Activated B cell treated with CpG ODN at 0.5 μM for 24 hours (primary cell): ENCODE results near the gene GABPB1. TPM values are rescaled to one million over a fixed set of nuclear protein-coding genes. Genes with fewer than 3 reads are reported as not detected.

Experiments
- ATAC-seq: fragments of 200-7000 bp; cut with Tn5 transposase; one replicate; pipeline ENCODE4 v1.10.0; 2021; ENCODE audit warnings: low read depth, mild to moderate bottlenecking, moderate library complexity
- CTCF ChIA-PET: fragments of 350-600 bp; sonication (Branson Sonifier 250); formaldehyde crosslinking; loops from one replicate; lab custom pipeline; 2021; ENCODE audit warnings: antibody characterized with exemption; lab: Charles Lee
- POLR2A ChIA-PET: fragments of 350-600 bp; sonication (Branson Sonifier 250); formaldehyde crosslinking; loops from one replicate; lab custom pipeline; 2021; ENCODE audit warnings: antibody characterized with exemption; lab: Charles Lee
- DNase-seq: peaks from one replicate; pipeline ENCODE4 v3.0.0; 2022
- H3K27ac Mint-ChIP-seq: one replicate; pipeline ENCODE4 v1.8.0; 2020; ENCODE audit warnings: mixed read lengths
- H3K27me3 Mint-ChIP-seq: one replicate; pipeline ENCODE4 v1.8.0; 2021; ENCODE audit warnings: mixed read lengths
- H3K36me3 Mint-ChIP-seq: one replicate; pipeline ENCODE4 v1.8.0; 2021; ENCODE audit warnings: low read depth, mixed read lengths
- H3K4me1 Mint-ChIP-seq: one replicate; pipeline ENCODE4 v1.8.0; 2021; ENCODE audit warnings: mixed read lengths
- H3K4me3 Mint-ChIP-seq: one replicate; pipeline ENCODE4 v1.8.0; 2020; ENCODE audit warnings: mild to moderate bottlenecking, mixed read lengths
- H3K9me3 Mint-ChIP-seq: one replicate; pipeline ENCODE4 v1.8.0; 2020; ENCODE audit warnings: mixed read lengths
- intact Hi-C: fragments of 100-400 bp; cut with micrococcal nuclease; formaldehyde crosslinking; loops from one replicate; pipeline ENCODE4 v1.15.1; 2024
- total RNA-seq: library from RNA; stranded (reverse); gene quantifications from 2 replicates; pipeline ENCODE4 v1.2.3, GENCODE V29; 2022
- TF ChIP-seq, protein P1 (sequence below): fragments of 200-600 bp; IDR thresholded peaks from one replicate; pipeline ENCODE4 v1.8.0; 2022; ENCODE audit warnings: antibody characterized with exemption, mild to moderate bottlenecking

GABPB1 gene
- total RNA-seq, 1 donor from 2014 or later = 32.7 TPM

GRCh38 chr15:50355980-50356379, 982 bp upstream of the GABPB1 start:
- H3K4me1 Mint-ChIP-seq = peaks cover 59% of the 10 kb centered on the region
- intact Hi-C loops = loop anchor here (1.0 to 10.0 kb wide), 9 partner anchors 22 to 1545 kb away; partner anchors contain the start of genes AP4E1, CEP152, EID1 and LYSMD2
- no peak for DNase-seq
- peaks cover 58% of the 10 kb centered on the region for H3K36me3 Mint-ChIP-seq
- ATAC-seq = no peak
- H3K4me3 Mint-ChIP-seq = peak overlapping the region; percentile 98
- no peaks in the 10 kb centered on the region for H3K9me3 Mint-ChIP-seq
- CTCF ChIA-PET = interaction anchor here (0.8 kb wide), 1 partner anchor 1545 kb away, joined by 3 read pairs; the partner anchor contains the start of gene CEP152
- POLR2A ChIA-PET = interaction anchor here (0.8 to 6.9 kb wide), 15 partner anchors 9 to 1664 kb away, joined by 3 to 158 read pairs (median 8); partner anchors contain the start of genes AP4E1, COPS2, EID1 and SECISBP2L
- no peaks in the 10 kb centered on the region for H3K27me3 Mint-ChIP-seq
- TF ChIP-seq, protein P1, sequence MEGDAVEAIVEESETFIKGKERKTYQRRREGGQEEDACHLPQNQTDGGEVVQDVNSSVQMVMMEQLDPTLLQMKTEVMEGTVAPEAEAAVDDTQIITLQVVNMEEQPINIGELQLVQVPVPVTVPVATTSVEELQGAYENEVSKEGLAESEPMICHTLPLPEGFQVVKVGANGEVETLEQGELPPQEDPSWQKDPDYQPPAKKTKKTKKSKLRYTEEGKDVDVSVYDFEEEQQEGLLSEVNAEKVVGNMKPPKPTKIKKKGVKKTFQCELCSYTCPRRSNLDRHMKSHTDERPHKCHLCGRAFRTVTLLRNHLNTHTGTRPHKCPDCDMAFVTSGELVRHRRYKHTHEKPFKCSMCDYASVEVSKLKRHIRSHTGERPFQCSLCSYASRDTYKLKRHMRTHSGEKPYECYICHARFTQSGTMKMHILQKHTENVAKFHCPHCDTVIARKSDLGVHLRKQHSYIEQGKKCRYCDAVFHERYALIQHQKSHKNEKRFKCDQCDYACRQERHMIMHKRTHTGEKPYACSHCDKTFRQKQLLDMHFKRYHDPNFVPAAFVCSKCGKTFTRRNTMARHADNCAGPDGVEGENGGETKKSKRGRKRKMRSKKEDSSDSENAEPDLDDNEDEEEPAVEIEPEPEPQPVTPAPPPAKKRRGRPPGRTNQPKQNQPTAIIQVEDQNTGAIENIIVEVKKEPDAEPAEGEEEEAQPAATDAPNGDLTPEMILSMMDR = no peak
- peak overlapping the region; percentile 99 for H3K27ac Mint-ChIP-seq

DNA sequence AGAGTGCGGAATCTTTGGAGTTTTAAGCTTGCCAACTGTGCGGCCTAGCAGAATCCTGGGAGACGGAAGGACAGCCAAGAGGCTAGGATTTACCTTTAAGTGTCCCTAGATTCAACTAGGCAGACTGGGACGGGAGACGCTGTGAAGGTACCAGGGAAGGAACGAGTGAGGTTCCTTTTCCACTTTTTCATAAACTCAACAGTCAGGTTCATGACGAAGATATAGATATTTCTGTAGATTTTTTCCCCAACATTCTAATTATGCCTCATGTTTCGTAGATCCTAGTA, 564 bp upstream of the GABPB1 start:
- Mint-ChIP-seq H3K27me3 (no peaks in the 10 kb centered on the region), H3K9me3 (no peaks in the 10 kb centered on the region), H3K36me3 (peaks cover 54% of the 10 kb centered on the region), H3K4me1 (peaks cover 63% of the 10 kb centered on the region), H3K27ac (peak overlapping the region; percentile 99), H3K4me3 (peak overlapping the region; percentile 98)
- TF ChIP-seq, protein P1 = no peak
- ATAC-seq (no peak), DNase-seq (no peak)
- CTCF ChIA-PET = interaction anchor here (0.8 kb wide), 1 partner anchor 1545 kb away, joined by 3 read pairs; the partner anchor contains the start of gene CEP152
- intact Hi-C loops = loop anchor here (1.0 to 10.0 kb wide), 9 partner anchors 23 to 1544 kb away; partner anchors contain the start of genes AP4E1, CEP152, EID1 and LYSMD2
- POLR2A ChIA-PET = interaction anchor here (0.6 to 6.9 kb wide), 29 partner anchors 9 to 1664 kb away, joined by 3 to 158 read pairs (median 5); partner anchors contain the start of genes AP4E1, CEP152, COPS2 and EID1

GRCh38 chr15:50353975-50354837, 792 bp downstream of the GABPB1 start:
- Mint-ChIP-seq H3K4me1 (peaks cover 75% of the 10 kb centered on the region), H3K36me3 (peaks cover 47% of the 10 kb centered on the region), H3K4me3 (peak overlapping the region; percentile 98), H3K9me3 (no peaks in the 10 kb centered on the region), H3K27ac (peak overlapping the region; percentile 99), H3K27me3 (no peaks in the 10 kb centered on the region)
- TF ChIP-seq, protein P1 = no peak
- ChIA-PET POLR2A (interaction anchor here (0.6 to 6.9 kb wide), 35 partner anchors 8 to 1543 kb away, joined by 3 to 158 read pairs (median 4); partner anchors contain the start of genes CEP152, COPS2, DTWD1 and EID1), CTCF (interaction anchor here (0.9 to 1.0 kb wide), 2 partner anchors 38 to 70 kb away, joined by 3 to 5 read pairs; partner anchors contain the start of gene USP8)
- intact Hi-C loops = loop anchor here (1.0 to 10.0 kb wide), 9 partner anchors 37 to 1381 kb away; partner anchors contain the start of genes COPS2, FAM227B, LYSMD2 and SPPL2A
- DNase-seq = no peak
- ATAC-seq = peak; percentile 39

DNA sequence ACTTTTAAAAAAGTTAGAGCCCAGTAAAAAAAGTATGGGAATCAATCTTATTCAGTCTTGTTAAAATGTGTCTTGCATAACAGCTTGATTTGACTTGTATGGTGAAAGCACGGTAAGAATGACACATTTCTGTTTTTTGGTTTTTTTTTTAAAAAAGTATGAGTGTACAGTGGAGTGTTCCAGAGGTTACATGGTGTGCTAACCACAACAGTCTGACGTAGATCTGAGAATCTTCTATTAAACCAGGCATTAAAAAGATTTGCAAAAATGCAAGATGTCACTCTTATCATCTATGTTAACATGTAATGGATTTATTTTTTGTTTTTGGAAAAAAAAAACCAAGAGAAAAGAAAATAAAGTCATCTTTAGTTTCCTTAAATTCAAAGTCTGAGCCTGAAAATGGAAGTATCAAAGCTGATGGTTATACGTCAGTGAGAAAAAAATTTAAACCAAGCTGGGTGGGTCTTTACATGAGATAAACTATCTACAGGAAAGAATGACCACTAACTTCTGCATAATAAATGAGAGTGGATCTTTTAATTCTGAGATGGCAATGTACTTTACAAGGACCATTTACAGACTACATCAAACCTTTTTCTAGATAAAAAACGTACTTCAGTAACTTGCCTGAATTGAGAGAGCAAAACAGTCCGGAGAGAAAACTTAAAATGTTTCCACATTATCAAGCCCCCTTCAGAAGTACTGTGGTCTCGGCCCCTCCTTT, 1.6 kb downstream of the GABPB1 start:
- peaks cover 74% of the 10 kb centered on the region for H3K4me1 Mint-ChIP-seq
- peak overlapping the region; percentile 99 for H3K27ac Mint-ChIP-seq
- TF ChIP-seq, protein P1 = no peak
- H3K4me3 Mint-ChIP-seq = peak overlapping the region; percentile 98
- H3K27me3 Mint-ChIP-seq = no peaks in the 10 kb centered on the region
- intact Hi-C loops = loop anchor here (5.0 to 10.0 kb wide), 3 partner anchors 36 to 1381 kb away; partner anchors contain the start of gene LYSMD2
- H3K9me3 Mint-ChIP-seq = no peaks in the 10 kb centered on the region
- peaks cover 42% of the 10 kb centered on the region for H3K36me3 Mint-ChIP-seq
- DNase-seq = no peak
- POLR2A ChIA-PET = interaction anchor here (0.6 to 6.9 kb wide), 19 partner anchors 9 to 1384 kb away, joined by 3 to 158 read pairs (median 4); partner anchors contain the start of genes DTWD1, LYSMD2 and USP8
- ATAC-seq = peak; percentile 14
- CTCF ChIA-PET = interaction anchor here (0.9 to 1.0 kb wide), 2 partner anchors 37 to 71 kb away, joined by 3 to 5 read pairs; partner anchors contain the start of gene USP8
